NCI-H748 (cell line): ENCODE data around the gene CYBB.
A peak's percentile ranks its signal among the peaks of the same experiment; 100 is the strongest.

Experiments used
- DNase-seq: peaks from one replicate; lab custom pipeline; 2025; ENCODE audit not compliant: unreplicated experiment; lab: John Stamatoyannopoulos, UW

Gene CYBB

DNA sequence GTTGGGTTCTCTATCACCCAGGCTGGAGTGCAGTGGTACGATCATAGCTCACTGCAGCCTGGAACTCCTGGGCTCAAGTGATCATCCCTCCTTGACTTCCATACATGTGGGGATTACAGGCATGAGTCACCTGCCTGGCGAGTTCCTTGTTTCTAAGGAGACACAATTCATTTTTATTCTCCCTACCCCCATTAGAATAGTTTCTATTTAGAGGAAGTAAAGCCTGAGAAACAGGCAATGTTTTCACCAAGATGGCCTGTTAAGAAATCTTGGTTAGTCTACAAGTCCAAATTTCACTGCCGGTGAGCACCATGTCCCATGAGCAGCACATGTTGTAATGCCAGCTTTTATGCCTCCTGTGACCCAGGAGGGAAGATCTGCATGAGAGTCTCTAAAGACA, 5.7 kb downstream of the CYBB start:
- no peak for DNase-seq

DNA sequence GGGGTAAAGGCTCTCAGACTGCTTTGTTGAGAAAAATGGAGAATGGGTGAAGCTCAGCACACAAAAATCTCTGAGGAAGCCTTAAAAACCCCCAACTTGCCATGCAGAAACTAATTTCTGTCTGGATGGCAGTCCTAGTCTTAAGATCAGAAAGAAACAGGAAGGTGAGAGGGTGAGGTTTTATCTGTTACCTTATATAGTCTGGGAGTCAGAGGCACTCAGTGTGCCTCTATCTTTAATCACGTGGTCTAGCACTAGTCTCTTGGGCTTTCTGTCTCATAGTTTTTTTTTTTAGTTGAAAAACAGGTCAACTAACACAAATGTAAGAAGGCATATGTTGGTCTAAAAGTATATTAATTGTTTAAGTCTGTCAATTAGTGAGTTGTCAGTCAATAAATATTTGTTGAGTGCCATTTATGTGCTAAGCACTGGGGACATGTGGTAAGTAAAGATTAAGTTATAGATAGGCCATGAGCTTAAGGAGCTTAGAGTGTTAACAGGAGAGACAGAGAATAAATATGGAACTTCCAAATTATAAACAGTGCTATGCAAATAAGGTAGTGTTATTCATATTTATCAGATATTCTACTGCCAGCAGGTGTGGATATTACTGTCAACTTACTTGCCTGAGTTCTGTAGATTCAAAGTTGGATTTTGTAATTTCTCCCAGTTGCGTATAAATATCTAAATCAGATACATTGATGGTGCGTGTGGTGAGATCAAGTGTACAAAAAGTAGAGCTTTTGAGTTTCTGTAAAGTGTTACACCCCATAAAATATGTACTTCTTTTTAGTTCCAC, 7.0 kb downstream of the CYBB start:
- DNase-seq, result no peak

DNA sequence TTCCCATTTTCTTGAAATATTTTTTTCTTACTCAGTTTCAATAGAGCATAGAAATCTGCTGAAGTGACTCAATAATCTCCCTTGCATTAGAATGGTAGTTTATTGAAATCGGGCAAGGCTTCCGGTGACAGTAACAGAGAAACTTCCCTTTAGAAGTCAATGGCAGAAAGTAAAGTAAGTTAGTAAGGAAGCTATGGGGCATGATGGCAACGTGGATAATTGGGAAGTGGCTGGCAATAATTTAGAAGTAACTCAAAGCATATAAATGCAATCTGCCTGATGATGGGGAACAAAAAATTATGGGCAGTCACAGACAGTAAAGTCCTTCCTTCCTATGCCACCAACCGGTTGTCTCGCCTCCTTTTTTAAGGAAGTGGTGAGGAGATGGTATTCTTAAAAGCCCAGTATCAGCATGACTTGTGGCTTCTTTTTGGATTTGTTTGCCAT, 7.6 kb downstream of the CYBB start:
- no peak for DNase-seq

DNA sequence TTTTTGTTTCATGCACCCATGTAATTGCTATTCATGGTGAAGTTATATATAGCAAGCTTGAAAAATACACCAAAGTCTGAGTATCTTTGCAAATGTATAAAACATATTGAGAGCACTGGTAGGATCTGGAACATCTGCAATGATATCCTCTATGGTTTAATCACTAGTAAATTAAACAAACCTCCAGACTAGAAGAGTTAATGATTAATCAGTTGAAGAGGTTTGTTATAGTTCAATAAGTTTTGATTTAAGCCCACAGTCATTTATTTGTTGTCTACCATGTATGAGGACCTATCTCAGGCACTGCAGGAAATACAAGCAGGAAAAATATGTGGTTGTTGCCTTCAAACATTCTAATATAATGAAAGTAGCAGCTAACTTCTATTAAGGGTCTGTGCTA, 16.5 kb downstream of the CYBB start:
- DNase-seq, result no peak

DNA sequence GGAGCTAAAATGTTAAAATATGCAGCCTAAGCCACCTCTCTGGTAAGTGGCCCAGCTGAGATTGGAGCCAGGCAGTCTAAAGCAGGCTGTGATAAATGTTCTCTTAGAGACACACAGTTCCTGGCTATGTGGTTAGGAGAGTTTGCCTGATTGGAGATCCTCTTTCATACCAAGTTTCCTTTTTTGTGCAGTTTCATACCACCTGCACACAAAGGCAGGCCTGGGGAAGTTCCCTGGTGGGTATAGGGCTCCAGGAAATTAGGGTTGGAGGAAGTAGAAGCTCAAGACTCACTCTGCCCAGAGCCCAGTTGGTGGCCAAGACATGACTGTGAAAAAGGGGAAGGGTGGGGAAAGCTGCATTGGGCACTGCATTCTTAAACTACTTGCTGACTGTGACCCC, 16.9 kb downstream of the CYBB start:
- DNase-seq, result no peak

DNA sequence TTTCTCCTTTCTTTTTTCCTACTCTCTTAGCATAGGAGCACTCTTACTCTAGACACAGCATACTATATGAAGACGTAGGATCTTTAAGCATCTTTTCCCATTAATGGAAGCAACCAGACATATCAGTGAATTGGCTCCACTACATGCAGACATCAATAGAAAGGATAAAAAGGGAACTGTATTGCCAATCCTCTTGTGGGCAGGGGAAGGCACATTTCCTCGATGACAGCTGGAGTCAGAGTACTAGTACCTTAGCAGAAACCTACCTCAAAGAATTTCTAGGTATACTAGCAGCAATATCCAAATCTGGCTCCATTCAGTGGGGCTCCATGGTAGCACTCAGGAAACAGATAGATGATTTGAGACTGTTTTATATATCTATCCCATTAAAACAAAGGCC, 20.1 kb downstream of the CYBB start:
- no peak for DNase-seq

DNA sequence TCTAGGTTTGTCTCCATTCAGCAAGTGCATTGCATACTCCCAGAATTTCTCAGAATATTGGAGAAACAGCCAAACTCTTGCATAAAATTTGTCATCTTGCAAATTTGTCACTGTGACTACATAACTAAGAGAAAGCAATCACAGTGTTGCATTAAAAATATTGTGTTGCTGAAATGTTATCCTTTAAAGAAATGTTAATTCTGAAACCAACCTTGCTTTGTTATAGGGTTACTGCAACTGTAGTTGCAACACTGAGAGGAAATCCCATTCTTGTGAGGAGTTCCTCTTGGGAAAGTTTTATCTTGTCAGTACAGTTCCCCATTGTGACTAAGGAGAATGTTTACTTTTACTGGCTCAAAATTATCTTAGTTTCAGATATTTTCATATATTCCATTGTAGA, 20.9 kb downstream of the CYBB start:
- no peak for DNase-seq

DNA sequence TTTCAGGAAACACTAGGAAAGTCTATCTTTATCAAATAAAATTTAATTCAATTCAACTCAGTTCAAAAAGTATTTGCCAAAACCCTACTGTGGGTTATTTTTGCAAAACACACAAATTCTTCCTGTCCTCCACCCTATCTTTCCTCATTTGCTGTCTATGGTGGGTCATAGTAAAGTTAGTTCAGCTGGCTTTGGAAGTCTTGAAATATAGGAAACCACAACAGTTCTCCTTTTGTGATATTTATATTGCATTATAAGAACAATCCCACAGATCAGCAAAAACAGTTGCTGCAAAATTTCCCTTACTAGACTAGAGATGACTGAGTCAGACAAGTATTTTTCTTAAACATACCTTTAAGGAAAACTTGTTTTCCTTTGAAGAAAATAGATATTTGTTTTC, 22.2 kb downstream of the CYBB start:
- no peak for DNase-seq

DNA sequence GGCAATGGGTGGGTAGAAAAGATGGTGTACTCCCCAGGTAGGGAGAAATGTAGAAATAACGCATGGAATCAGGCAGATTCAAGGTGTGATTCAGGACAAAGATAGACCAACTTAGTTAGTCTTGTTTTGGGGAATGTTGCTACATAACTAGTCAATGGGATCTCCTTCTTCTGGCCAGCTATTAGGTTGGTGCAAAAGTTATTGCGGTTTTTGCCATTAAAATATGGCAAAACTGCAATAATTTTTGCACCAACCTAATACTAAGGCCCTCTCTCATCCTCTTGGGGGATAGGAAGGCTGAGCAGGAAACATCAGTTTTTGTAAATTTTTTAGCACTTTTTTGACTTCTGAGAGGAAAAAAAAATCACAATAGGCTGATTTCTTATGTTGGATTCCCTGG, 23.2 kb downstream of the CYBB start:
- no peak for DNase-seq

DNA sequence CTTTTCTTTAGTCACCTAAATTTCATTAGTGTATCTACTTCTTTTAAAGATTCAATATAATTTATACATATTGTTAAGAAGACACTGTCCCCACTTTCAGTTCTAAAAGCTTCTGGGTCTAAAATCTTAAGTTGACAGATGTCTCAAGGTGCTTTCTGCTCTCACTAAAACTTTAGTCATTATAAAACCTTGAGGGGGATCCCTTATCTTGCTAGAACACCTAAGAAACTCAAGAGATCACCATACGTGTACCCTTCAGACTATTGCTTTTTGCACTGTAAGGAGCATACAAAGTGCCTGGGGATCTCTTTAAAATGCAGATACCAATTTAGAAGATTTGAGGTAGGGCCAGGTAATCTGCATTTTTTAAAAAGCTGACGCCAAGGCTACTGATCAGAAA, 30.1 kb downstream of the CYBB start:
- no peak for DNase-seq

DNA sequence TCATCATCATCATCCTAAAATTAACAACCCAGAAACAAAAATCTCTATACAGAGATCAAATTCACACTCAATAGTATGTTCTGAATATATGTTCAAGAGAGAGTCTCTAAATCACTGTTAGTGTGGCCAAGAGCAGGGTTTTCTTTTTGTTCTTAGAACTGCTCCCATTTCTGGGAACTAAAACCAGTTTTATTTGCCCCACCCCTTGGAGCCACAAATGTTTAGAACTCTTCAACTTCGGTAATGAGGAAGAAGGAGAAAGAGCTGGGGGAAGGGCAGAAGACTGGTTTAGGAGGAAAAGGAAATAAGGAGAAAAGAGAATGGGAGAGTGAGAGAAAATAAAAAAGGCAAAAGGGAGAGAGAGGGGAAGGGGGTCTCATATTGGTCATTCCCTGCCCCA, 32.3 kb downstream of the CYBB start:
- DNase-seq, result no peak

DNA sequence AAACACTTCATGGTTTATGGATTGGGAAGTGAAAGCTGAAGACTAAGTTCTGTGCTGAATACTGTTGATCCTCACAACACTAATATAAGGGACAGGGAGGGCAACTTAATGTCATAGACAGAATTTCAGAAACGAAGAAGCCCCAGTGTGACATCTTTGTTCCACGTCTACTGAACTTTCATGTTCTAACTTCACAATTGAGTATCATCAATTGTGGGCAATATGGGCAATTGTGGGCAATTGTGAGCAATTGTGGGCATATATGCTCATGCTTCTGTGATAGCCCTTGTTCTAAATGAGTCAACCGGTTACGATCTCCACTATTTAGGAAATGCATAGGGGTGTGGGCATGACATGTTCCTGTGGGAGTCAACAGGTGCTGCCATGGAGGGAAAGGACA, 33.7 kb downstream of the CYBB start:
- DNase-seq, result no peak

DNA sequence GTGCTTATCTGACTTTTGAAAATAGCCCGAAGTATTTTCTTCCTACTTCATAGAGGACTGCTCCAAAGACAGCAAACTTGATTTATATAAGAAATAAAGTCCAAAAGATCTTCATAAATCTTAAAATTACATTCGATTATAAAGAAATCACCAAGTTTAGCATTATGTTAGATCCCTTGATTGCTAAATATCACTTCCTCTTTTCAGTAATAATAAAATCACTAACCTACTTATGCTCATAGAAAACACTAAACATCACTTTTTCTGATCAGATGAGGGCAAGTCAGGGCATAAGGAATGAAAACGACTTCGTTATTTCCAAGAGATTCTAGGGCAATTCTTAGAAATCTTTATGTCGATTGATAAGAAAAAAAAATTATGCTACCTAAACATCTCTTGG, 35.5 kb downstream of the CYBB start:
- no peak for DNase-seq

DNA sequence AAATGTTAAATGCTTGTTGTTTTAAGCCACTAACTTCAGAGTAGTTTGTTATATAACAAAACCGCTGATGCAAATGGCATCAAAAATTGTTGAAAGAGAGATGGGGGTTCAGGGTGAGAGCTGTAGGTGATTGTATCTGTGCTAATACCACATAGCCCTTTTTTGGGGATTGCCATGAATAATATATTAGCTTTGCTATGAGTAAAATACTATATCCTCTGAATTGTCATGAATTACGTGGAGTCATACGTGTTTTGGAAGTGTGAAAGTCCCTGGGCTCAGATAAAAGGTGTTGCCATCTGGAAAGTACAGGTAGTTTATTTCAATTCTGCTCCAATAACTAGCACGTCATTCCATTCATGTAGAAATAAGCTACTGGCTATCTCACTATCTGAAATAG, 36.9 kb downstream of the CYBB start:
- DNase-seq, result no peak

DNA sequence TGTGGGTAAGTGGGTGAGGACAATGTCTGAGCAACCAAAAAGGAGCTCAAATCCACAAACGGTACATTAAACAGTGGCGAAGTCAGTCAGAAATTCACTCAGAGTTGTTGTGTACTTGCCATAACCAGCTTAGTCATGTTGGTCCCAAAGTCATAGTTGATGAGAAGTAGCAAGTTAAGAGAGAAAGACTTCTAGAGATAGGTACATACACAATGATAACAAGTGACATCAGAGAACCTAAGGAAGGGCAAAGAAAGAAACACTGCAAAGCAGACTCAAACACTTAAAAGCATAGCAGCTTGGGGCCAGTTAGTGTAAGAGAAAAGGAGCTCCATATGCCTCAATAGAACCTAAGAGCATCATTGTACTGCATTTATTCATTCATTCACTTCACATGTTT, 37.3 kb downstream of the CYBB start:
- DNase-seq, result no peak

DNA sequence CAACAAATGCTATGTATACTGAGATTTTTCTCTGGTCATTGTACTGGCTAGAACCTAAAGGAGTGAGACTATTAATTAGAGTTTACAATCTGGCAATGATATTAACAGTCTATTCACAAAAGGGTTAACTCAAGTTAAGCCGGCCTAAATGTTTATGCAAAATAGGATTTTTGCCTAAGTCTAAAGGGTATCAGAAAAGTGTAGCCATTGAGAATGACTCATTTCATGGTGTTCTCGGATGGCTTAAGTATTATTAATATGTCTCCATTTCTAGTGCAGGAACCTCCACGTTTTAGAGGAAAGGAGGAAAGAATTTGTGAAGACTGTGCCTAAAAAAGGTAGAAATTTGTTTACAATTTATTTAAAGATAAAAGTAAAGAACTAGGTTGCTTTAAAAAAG, 37.7 kb downstream of the CYBB start:
- no peak for DNase-seq

DNA sequence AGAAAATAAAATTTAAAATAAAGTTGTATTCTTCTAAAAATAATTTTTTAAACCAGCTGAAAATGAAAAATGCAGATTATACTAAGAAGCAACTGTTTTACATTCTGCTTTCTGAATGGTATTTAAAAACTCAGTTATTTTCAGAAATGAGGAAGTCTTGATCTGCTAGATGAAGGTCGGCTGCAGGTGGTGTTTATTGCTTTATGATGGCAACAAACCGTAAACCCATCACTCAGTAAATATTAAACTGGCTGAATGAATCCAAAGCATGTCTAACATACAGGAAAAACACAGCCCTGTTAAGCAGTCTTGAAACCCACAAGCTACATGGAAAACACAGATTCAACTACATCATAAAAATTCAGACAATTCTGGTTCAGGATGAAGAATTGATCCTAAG, 38.2 kb downstream of the CYBB start:
- DNase-seq, result no peak

DNA sequence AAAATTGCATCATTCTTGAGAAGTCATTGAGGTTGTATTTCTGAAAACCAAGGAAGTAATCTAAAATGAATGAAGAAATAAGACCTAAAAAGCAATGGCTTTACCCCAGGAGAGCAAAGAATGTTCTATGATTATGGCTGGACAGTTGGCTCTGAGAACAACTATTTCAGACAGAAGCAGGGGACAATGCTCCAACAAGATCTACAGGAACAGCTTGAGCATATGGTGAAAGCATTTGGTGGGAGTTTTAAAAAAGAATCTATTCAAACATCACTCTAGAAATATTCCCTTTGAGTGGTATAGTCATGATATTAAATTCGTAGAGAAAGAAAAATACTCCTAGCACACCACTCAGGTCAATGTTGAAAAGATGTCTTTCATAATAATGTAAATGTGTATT, 40.8 kb downstream of the CYBB start:
- no peak for DNase-seq

DNA sequence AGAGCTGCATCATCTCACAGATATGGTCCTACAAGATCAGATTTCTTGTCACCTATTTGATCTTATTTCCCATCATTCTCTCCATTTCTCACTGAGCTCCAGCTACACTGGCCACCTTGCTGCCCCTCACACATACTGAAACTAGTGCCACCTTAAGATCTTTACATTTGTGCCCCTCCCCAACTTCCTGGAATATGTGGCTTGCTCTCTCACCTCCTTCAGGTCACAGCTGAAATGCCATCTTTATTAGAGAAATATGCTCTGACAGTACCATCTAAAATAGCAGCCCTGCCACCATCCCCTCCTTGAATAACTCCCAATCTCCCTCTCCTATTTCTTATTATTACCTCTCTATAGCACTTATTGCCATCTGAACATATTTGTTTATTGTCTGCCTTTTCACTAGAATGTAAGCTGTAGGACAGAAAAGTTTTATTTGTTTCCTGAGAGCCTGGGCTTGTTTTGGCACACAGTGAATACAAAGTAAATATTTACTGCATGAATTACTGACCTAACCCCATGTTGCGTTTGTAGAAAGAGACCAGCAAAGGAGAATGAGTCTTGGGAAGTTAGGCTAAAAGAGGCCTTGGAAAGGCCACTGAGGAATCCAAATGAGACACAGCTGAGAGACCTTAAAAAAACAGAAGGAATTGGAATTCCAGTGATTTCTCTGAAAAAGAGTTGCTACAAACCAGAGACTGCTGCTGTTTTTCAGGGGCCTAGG, 44.8 kb downstream of the CYBB start:
- DNase-seq, result peak; percentile 17

DNA sequence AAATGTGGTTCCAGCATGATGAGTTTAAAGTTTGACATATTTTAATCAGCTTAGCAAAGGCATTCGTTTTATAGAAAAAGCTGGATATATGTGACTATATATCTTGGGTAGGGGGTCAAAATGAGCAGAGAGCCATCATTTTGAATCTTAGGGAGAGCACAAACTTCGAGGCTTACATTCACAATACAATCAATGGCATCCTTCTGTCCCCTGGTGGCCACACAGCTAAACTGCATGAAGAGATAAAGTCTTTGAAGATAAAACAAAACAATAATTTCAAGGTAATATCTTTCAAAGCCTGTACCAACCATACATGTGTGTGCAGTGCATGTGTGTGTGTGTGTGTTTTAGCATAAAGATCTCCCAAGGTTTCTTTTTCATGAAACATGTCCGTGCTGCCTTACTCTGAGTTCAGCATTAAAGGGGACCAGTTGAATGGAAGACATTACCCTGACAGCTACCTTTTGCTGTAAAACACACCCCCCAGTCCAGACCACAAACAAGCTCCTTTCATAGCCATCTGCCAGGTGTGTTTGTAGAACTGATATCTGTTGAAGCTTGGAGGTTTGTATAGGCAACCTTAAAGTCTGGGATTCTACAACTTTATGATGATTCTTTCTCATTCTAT, 45.5 kb downstream of the CYBB start:
- peak; percentile 30 for DNase-seq

DNA sequence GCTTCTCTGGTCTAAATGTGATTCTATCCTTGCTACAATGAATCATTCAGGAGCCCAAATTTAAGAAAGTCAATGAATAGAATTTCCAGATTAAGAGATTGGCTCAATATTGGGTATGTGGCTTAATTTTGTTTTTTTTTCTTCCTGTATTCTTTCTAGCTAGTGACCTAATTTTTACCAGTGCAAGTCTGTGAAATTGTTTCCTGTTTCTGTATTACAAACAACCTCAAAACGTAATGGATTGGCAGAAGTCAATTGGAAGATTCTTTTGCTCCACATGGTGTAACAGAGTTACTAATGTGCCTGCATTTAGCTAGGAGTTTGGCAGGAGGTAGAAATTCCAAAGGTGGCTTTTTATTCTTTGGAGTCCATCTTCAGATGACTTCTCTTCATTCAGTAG, 49.9 kb downstream of the CYBB start:
- no peak for DNase-seq

DNA sequence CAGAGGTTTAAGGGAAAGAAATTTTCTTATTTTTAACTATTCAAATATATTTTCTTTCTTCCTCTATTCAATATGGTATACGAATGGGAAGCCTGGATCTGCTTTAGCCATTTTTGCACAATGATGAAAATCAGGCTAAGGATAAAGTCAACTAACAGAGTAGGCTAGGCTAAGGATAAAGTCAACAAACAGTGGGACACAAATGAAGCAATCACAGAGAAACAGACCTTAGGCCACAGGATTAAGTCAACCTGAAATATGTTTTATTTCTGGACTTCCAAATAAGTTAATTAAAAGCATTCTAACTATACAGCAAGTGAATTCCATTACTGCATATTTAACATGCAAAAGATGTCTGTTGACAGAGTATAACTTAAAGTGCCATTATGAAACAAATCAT, 50.5 kb downstream of the CYBB start:
- DNase-seq, result no peak
